Stimulated activated CD8-positive, alpha-beta memory T cell treated with anti-CD3 and anti-CD28 coated beads, Interleukin-7, amount 100 ng/mL, for 48 hours (primary cell): ENCODE data around the gene HECW1.
"Not testable (repeated sequence)": the region's sequence is repeated elsewhere in the genome, so short reads cannot be mapped to it uniquely, and the experiment has no call there.

Experiments used
- DNase-seq, 2 donors: peaks; one replicate each; pipeline ENCODE4 v3.0.0-alpha.2; 2020; ENCODE audit warnings: low read depth in 1 of 2; ENCODE audit errors: extremely low read depth in 1 of 2

The HECW1 gene

GRCh38 chr7:43345696-43346095 lies 233.2 kb downstream of the HECW1 start:
- not testable (repeated sequence) for DNase-seq

- no peak for DNase-seq
These were observed 239.2 kb downstream of the HECW1 start for GRCh38 chr7:43351683-43352082.

- no peak for DNase-seq
These were observed 241.5 kb downstream of the HECW1 start for GRCh38 chr7:43353902-43354301.

GRCh38 chr7:43362652-43363034 lies 250.2 kb downstream of the HECW1 start:
- DNase-seq: no peak

- no peak for DNase-seq
These were observed 250.8 kb downstream of the HECW1 start for GRCh38 chr7:43363035-43363791.

GRCh38 chr7:43364391-43364790 lies 251.9 kb downstream of the HECW1 start:
- DNase-seq: no peak

GRCh38 chr7:43372676-43373355 lies 260.4 kb downstream of the HECW1 start:
- DNase-seq: no peak

- DNase-seq: no peak
These were observed 264.9 kb downstream of the HECW1 start for GRCh38 chr7:43377196-43377960.

GRCh38 chr7:43379210-43379609 lies 266.8 kb downstream of the HECW1 start:
- no peak for DNase-seq

GRCh38 chr7:43384616-43385308 lies 272.3 kb downstream of the HECW1 start:
- DNase-seq: no peak

GRCh38 chr7:43385309-43385680 lies 272.8 kb downstream of the HECW1 start:
- DNase-seq: no peak

GRCh38 chr7:43385856-43386255 lies 273.4 kb downstream of the HECW1 start:
- DNase-seq: peak in 1 of 2 donors; percentile 1

GRCh38 chr7:43387932-43388331 lies 275.5 kb downstream of the HECW1 start:
- DNase-seq: no peak

GRCh38 chr7:43390576-43390975 lies 278.1 kb downstream of the HECW1 start:
- DNase-seq: no peak

- no peak for DNase-seq
These were observed 279.1 kb downstream of the HECW1 start for GRCh38 chr7:43391518-43391917.

- no peak for DNase-seq
These were observed 280.3 kb downstream of the HECW1 start for GRCh38 chr7:43392638-43393330.

GRCh38 chr7:43394441-43395130 lies 282.1 kb downstream of the HECW1 start:
- no peak for DNase-seq

GRCh38 chr7:43395351-43395750 lies 282.9 kb downstream of the HECW1 start:
- DNase-seq: no peak

- DNase-seq: no peak
These were observed 283.8 kb downstream of the HECW1 start for GRCh38 chr7:43396187-43396740.

GRCh38 chr7:43398831-43399230 lies 286.4 kb downstream of the HECW1 start:
- no peak for DNase-seq
